HG03575 (cell line): Measurements from ENCODE around the gene KCNC4.

ENCODE experiments used
- ATAC-seq: cut with Tn5 transposase; IDR thresholded peaks from one replicate; pipeline ENCODE4 v1.9.1; 2021; ENCODE audit not compliant: unreplicated experiment, insufficient number of reproducible peaks, low FRiP score; ENCODE audit errors: extremely low read depth

Gene KCNC4

DNA sequence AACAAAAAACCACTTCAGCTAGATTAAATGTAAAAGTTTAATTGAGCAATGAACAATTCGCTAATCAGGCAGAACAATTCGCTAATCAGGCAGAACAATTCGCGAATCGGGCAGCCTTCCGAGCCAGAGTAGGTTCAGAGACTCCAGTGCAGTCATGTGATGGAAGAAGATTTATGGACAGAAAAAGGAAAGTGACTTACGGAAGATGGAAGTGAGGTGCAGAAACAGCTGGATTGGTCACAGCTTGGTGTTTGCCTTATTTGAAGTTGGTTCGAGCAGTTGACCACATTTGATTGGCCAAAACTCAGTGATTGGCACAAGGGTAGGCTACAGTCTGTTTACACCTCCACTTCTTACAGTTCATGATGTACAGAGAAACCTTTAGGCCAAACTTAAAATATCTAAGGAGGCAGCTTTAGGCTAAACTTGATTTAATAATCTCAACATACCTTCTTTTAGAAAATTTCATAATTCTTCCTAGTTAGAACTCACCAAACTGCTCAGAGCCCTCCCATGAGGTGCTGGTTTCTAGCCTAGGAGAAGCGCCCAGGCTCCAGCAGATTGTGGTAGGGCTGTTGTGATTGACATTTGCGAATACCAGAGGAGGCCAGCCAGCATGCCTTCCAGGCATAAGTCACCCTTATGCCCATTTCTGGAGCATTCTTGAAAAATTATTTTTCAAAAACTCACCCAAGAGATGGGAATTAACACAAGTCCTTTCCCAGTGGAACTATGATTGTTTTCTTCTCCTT is 22.8 kb upstream of the KCNC4 start:
- ATAC-seq = no peak

DNA sequence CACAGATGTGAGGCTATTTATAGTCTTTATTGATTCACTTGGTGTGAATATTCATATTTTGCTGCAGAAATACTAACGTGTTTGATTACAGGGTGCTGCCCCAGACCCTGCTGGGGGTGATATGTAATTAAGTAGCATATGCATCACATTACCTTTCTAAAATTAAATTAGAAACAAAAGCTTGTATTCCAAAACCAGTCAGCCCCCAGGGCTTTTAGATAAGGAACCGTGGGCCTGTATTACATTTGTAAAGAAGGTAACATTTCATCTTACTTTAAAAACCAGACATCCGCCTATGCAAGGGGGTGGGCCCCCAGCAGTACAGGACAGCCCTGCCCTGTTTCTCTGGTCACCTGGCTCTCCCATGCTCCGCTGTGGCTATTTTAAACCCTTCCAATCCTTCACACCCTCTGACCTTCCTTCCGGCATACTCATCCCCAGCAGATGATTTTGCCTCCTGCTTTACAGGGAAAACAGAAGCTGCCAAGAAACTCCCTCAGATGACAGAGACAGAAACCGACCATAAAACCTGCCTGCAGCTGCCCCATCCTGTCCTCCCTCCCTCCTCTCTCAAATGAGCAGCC is 22.0 kb upstream of the KCNC4 start:
- ATAC-seq = no peak

DNA sequence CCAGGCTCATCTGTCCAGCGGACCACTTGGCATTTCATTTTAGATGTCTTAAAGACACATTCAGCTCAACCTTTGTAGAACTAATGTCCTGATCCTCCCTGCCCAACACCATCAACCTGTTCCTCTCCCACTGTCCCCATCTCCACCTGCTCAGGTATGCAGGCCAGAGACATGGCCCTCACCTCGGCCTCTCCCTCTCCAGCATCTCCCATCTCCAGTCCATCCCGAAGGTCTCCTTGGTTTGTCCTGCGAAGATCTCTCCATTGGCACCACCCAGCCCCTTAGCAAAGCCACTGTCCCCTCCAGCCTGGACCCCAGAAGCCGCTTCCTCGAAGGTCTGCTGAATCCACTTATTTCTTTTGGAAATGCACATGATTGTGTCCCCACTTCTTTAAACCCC is 20.9 kb upstream of the KCNC4 start:
- ATAC-seq = no peak

DNA sequence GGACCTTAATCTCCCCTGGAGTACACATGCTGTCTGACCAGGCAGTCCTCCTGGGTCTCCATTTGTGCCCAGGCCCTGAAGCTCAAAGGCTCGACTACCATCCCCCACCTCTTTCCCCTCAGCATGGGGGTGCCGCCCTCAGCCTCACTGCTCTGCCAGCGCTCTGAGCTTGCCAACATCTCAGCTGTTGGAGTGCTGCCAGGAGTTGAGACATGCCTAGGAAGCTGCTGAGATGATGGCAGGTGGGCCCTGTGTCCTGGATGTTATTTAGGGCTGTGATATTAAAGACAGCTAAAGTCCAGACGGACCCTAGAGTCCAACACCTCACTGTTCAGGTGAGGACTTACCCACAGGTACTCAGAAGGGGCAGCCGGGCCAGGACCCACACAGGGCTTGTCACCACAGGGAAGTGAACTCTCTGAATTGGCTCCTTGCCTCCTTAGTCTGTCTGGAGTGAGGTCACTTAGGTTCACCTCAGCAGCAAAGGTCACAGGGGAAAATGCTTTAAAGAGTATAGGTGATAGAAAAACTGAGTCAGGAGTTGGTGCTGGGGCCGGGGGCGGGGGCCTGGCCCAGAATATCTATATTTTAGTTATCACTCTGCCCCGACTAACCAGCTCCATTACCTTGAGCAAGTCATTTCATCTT is 19.7 kb upstream of the KCNC4 start:
- no peak for ATAC-seq

DNA sequence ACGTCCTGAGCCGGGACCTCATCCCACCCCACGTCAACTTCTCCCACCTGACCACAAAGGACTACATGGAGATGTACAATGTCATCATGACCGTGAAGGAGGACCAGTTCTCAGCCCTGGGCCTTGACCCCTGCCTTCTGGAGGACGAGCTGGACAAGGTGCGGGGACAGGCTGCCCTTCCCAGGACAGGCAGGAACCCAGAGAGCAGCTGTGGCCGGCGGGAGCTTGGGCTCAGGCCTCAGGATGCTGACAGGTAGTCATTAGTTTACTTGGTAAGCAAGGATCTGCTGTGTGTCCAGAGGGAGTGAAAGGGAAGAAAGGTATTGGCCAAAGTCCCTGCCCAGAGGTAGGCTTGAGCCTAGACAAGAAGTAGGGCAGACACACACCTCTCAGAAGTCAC is 17.6 kb upstream of the KCNC4 start:
- ATAC-seq = no peak

DNA sequence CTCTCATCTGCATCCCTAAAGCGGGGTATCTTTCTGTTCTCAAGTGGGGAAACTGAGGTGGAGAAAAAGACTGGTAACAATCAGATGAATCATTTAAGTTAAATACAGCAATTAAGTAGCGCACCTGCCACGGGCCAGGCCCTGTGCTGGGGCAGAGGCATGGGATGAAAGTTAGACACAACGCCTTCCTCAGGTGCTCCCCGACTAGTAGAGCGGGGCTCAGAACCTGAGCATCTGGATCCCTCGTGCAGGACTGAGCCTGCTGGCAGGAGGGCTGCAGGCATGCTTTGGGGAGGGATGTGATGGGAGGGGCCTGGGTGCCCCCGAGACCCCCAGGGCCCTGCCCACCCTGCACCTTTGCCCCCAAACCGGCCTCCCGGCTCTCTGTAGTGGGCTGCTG is 14.9 kb upstream of the KCNC4 start:
- no peak for ATAC-seq

DNA sequence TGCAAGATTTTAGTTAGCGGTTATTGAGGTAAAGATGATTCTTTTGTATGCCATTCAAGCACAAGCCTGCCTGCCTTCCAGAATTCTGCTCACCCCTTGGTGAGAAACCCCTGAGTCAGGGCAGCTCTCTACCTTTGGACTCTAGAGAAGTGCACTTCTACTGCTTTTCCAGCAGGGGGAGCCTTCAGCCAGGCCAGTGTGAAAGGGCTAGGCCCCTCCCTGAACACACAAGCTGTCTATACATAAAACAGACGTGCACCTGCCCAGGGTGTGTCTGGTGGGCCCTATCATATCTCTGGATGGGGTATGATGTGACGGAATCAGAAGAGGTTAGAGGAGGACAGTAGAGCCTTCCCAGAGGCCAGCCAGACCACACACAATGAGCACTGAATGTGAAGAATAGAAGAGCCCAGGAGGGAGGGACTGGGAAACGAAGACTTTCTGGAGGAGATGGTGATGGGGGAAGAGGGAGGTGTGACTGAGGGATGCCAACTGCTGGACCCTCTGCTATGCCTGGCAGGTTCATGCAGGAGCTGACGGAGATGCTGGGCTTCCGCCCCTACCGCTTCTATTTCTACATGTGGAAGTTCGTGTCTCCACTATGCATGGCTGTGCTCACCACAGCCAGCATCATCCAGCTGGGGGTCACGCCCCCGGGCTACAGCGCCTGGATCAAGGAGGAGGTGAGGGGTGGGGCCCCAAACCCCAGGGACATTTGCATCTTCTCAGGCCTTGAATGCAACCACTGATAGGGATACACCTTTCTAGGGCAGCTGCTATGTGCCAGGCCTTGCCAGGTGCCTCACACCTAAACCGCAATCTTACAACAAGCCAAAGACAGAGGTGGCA is 13.0 kb upstream of the KCNC4 start:
- no peak for ATAC-seq

DNA sequence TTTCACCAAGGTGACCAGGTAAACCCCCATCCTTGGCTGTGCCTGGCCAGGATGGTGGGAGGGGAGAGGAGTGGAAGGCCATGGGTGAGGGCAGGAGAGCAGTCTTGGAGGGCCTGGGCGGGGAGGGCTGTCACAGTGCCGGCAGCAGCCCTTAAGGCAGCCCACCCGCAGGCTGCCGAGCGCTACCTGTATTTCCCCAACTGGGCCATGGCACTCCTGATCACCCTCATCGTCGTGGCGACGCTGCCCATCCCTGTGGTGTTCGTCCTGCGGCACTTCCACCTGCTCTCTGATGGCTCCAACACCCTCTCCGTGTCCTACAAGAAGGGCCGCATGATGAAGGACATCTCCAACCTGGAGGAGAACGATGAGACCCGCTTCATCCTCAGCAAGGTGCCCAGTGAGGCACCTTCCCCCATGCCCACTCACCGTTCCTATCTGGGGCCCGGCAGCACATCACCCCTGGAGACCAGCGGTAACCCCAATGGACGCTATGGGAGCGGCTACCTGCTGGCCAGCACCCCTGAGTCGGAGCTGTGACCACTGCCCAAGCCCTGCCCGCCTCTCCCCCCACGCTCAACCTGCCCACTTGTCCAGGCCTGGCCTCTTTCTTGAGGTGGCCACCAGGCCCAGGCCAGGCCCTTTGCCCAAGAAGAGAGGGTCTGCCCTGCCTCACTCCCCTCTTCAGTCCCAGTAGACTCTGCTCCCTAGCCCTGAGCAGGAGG is 12.0 kb upstream of the KCNC4 start:
- no peak for ATAC-seq

DNA sequence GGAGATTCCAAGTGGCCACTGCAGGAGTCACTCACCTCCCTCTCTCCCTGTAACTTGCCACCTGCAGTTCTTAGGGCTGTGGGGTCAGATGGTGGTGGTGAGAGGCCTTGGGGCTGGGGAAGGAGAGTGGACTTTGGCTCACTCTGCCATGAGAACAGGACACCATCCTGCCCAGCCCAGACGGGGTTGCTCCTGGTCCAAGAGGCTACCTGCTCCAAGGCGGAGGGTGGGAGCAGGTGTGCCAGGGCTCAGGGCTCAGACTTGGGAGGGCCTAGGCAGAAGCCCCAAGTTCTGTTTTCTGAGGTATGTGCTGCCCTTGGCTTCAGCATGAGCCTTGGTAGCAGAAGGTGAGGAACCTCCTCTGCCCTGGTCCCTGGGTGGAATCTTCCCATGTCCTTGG is 11.4 kb upstream of the KCNC4 start:
- ATAC-seq = no peak

DNA sequence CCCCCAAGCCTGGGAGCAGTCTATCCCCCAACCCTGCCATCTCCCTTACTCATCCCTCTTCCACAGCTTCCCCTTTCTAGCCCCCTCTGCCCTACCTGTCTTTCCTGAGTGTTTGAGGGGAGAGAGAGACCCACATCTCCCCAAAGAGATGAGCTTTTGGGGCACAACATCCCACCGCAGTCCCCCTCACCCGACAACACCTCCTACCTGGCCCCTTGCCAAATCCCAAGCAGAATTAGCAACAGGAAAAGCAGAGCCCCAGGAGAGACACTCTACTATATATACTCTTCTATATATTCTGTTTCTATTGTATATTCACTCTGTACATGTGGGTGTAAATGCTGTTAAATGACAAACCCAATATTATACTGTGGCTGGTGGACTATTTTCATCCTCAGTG is 9.9 kb upstream of the KCNC4 start:
- no peak for ATAC-seq

DNA sequence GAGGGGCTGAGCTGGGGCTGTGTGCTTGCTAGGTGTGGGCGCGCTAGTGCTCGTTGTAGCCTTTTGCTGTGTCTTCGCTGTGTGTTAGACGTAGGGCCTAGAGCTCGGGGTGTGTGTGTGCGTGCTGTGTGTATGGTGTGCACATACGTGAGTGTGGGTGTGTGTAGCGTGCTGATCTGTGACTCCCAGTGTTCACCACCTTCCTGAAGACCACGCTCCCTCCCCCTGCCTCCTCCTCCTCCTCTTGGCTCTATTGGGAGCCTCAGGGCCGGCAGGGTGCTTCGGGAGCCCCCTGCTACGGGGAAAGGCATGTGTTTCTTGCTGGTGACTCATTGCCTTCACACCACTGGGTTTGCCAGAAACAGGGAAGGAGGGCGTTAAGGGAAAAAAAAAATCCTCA is 9.4 kb upstream of the KCNC4 start:
- ATAC-seq = no peak

DNA sequence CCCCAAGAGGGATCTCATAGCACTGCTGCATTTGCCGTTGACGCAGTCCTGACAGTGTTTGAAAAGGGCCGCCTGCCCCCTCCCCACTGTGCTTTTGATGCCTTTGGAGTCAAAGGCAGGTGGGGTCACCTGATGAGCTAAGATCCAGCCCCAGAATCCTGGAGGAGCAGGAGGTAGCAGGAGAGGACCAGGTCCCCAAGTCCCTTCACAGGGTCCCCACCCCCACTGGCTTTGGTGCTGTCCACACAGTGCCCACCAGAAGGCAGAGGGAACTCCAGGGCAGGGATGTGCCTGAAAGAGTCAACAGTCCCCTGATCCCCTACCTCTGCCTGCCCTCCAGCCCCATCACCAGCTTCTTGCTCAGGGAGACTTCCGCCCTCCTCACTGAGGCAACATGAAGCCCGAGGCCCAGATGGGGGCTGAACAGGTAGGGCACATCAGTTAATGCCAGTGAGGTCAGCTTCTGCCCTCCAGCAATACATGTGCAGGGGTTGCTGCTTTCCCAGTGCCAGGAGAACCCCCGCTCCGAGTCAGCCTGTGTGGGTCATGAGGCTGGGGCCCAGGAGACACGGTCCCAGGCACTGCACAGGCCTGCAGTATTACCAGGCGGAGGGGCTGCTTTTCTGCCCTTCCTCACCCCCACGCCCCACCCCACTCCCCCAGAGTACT is 8.8 kb upstream of the KCNC4 start:
- ATAC-seq = no peak

DNA sequence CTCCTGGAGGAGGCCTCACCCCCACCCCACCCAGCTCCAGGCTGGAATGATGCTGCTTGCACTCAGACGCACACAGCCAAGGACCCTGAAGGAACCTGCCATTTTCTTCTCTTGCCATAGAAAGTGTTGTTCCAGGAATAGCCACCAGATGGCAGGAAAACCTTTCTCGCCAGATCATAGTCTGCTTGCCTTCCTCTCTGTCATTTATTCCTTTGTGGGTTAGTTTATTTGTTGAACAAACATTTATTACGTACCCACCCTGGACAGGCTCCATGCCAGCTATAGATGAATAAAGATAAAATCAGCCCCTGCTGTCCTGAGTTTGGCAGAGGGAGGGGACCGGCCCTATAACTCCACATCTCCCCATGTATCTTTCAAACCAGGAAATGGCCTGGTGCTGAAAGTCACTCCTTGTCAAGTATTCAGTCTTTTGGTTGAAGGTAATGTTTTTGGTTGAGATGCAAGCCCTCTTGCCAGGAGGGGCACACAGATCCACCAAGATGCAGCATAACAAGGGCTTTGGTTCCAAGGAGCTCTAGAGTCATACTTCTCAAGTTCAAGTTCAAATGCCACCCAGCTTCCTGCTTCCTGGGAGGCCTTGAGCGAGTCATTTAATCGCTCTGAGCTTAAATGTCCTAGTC is 7.0 kb upstream of the KCNC4 start:
- no peak for ATAC-seq

DNA sequence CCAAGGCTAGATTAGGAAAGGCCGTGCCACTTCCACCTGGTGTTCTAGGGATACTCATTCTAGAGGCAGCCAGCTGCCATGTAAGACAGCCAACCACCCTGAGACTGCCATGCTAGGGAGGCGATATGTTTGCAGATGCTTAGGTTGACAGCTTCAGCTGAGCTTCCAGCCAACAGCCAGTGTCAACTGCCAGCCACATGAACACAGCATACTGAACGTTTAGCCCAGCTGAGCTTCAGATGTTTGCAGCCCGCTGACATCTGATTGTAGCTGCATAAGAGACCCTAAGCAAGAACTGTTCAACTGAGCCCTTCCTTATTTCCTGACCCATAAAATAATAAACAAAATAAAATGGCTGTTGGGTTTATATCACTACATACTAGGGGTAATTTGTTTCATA is 5.0 kb upstream of the KCNC4 start:
- ATAC-seq = no peak

DNA sequence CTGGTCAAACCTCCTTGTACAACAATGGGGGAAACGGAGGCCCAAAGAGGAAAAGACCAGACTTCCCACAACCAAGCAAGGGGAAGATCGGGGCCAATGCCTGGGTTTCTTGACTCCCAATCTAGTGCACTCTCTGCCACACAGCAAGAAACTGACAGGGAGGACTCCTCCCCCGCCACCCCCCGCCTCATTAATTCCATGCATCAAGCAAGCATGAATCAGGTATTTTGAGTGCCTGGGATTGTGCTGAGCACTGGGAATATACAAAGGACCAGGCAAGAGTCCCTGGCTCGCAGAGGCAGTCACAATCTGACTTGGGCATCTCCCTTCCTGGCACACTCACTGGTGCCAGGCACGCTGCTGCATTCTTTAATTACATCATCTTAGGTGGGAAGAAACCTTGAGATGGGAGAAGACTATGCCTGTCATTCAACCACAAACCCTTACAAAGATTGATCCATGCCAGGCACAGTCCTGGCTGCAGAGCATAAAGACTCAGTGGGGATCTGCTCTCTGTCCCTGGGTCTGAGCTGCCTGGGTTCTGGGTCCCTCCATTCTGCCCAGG is 4.4 kb upstream of the KCNC4 start:
- ATAC-seq = no peak

DNA sequence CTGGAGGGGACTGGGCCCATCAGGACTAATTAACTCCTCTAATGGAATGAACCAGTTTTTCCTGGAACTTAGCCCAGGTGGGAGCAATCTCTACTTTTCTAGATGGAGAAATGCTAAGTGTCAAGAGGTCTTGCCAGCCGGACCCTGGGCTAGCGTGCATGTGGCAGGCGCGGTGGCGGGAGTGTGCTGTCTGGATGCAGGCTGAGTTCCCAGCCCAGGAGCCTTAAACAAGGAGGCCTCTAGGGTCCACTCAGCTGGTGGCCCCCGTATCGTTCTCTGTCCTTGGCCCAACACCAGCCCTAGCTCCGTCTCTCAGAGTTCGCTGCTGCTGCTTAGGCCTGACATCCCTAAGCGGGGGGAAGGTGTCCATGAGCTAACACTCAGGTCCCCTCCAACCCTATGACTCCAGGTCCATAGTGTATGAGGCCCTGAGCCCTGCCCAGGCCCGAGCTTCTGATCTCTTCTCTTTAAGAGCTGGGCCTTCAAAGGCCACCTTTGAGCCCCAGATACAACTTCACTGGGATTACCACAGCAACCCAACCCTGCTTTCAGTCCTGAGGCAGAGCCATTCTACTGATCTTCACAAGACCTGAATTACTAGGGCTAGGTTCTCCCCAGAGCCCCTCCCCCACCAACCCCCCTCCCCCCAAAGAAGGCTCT is 3.7 kb upstream of the KCNC4 start:
- no peak for ATAC-seq

DNA sequence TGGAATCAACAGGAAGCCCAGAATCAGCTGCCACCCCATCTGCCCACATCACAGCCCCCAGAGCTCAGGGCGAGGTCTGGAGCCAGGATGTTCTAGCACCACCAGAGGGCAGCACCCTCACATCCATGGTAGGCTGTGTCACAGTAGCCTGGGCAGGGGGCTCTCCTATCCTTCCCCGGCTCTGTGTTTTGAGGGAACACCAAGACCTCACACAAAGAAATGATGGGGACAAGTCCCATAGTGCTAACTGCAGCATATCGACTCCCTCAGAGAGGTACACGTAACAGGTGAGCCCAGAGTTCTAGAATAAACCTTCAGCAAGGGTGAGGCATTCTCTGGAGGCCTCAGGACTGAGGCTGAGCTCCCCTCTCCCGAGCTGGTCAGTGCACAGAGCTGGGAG is 2.3 kb upstream of the KCNC4 start:
- ATAC-seq = no peak
